ENCODE measurements around the gene MVD. TPM values are rescaled to one million over a fixed set of nuclear protein-coding genes. Genes with fewer than 3 reads are reported as not detected.

MVD gene
- total RNA-seq, 1 donor from 2014 or later: 40.0 TPM

DNA sequence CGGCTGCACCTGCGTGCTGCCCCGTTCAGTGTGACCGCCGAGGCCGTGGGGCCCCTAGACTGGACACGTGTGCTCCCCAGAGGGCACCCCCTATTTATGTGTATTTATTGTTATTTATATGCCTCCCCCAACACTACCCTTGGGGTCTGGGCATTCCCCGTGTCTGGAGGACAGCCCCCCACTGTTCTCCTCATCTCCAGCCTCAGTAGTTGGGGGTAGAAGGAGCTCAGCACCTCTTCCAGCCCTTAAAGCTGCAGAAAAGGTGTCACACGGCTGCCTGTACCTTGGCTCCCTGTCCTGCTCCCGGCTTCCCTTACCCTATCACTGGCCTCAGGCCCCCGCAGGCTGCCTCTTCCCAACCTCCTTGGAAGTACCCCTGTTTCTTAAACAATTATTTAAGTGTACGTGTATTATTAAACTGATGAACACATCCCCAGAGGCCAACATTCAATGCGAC lies 22.8 kb downstream of the MVD start:
- H3K27me3 Mint-ChIP-seq (ENCODE audit: low read depth): peaks cover 7% of the 10 kb centered on the region

DNA sequence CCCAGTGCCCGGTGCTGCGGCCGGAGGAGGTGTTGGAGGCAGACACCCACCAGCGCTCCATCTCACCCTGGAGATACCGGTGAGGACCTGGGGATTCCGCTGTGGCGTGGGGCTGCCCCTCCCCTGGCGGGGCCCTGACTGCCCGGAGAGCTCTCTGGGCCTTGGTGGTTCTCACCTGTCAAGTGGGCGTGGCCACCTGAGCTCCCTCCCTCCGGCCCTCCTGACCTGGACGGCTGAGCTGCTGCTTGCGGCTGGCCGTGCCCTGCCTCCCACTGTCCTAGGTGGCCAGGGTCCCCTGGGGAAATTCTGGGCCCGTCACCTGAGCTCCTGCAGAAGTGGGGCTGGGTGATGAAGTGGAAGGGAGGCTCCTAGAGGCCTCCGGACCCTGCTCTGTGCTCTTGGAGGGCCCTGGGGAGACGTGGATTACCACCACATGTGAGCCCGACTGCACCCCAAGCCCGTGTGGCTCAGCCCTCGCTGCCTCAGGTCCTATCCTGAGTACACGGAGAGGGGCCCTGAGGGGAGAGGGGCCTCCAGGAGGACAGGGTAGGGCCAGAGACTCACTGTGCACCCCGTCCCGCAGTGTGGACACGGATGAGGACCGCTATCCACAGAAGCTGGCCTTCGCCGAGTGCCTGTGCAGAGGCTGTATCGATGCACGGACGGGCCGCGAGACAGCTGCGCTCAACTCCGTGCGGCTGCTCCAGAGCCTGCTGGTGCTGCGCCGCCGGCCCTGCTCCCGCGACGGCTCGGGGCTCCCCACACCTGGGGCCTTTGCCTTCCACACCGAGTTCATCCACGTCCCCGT lies 23.5 kb downstream of the MVD start:
- no peak overlapping the region for H3K4me3 Mint-ChIP-seq (ENCODE audit: unreplicated experiment)
- H3K27ac Mint-ChIP-seq (ENCODE audit: unreplicated experiment): no peak overlapping the region
- peaks cover 4% of the 10 kb centered on the region for H3K4me1 Mint-ChIP-seq (ENCODE audit: low read depth)
- no peaks in the 10 kb centered on the region for H3K36me3 Mint-ChIP-seq (ENCODE audit: low read depth)
- peaks cover 7% of the 10 kb centered on the region for H3K27me3 Mint-ChIP-seq (ENCODE audit: low read depth)
- TF ChIP-seq, protein P1, sequence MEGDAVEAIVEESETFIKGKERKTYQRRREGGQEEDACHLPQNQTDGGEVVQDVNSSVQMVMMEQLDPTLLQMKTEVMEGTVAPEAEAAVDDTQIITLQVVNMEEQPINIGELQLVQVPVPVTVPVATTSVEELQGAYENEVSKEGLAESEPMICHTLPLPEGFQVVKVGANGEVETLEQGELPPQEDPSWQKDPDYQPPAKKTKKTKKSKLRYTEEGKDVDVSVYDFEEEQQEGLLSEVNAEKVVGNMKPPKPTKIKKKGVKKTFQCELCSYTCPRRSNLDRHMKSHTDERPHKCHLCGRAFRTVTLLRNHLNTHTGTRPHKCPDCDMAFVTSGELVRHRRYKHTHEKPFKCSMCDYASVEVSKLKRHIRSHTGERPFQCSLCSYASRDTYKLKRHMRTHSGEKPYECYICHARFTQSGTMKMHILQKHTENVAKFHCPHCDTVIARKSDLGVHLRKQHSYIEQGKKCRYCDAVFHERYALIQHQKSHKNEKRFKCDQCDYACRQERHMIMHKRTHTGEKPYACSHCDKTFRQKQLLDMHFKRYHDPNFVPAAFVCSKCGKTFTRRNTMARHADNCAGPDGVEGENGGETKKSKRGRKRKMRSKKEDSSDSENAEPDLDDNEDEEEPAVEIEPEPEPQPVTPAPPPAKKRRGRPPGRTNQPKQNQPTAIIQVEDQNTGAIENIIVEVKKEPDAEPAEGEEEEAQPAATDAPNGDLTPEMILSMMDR (IDR thresholded peaks at IDR 0.05): no peak
- DNase-seq (ENCODE audit: low spot score): no peak
- no peaks in the 10 kb centered on the region for H3K9me3 Mint-ChIP-seq (ENCODE audit: low read depth)

More for the DNA sequence above, 22.8 kb downstream of the MVD start:
- Mint-ChIP-seq H3K36me3 (ENCODE audit: low read depth) (no peaks in the 10 kb centered on the region), H3K4me1 (ENCODE audit: low read depth) (peaks cover 4% of the 10 kb centered on the region), H3K27ac (ENCODE audit: unreplicated experiment) (no peak overlapping the region), H3K4me3 (ENCODE audit: unreplicated experiment) (no peak overlapping the region), H3K9me3 (ENCODE audit: low read depth) (no peaks in the 10 kb centered on the region)
- DNase-seq (ENCODE audit: low spot score): no peak
- TF ChIP-seq, protein P1 (IDR thresholded peaks at IDR 0.05): no peak

DNA sequence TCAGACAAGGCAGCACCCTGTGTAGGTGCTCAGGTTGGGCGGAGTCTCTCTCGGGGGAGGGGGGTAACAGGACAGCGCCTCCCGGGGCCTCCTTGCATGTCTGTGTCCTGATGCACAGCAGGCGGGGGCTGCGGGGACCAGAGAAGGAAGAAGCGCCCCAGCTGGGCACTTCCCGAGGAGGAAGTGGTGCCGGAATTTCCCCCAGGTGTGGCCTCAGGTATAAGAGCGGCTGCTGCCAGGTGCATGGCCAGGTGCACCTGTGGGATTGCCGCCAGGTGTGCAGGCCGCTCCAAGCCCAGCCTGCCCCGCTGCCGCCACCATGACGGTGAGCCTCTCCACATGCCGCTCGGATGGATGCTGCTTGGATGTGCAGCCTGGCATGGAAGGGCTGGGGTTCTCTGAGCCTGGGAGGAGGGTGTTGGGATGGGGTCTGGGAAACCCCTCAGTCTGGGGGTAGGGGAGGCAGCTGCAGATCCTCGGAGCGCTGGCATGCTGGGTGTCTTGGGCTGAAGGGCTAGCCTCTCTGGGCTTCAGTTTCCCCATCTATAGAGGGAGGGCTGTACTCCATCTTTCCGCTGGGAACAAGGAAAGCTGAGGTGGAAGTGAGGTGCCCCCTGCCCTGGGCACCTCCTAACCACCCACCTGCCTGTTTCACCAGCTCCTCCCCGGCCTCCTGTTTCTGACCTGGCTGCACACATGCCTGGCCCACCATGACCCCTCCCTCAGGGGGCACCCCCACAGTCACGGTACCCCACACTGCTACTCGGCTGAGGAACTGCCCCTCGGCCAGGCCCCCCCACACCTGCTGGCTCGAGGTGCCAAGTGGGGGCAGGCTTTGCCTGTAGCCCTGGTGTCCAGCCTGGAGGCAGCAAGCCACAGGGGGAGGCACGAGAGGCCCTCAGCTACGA lies 24.3 kb downstream of the MVD start, which contains the start of gene IL17C:
Gene IL17C (plus strand): TSS at position 250 of the 908 bp plus-strand sequence. CDS start 70 bp downstream, at position 320.
- Mint-ChIP-seq H3K27ac (ENCODE audit: unreplicated experiment) (no peak within 1 kb of the TSS), H3K4me1 (ENCODE audit: low read depth) (peaks cover 4% of the 10 kb centered on the region), H3K4me3 (ENCODE audit: unreplicated experiment) (no peak within 1 kb of the TSS), H3K9me3 (ENCODE audit: low read depth) (no peaks in the 10 kb centered on the region), H3K36me3 (ENCODE audit: low read depth) (no peaks in the 10 kb centered on the region), H3K27me3 (ENCODE audit: low read depth) (peaks cover 7% of the 10 kb centered on the region)
- TF ChIP-seq, protein P1 (IDR thresholded peaks at IDR 0.05): no peak
- no peak for DNase-seq (ENCODE audit: low spot score)

DNA sequence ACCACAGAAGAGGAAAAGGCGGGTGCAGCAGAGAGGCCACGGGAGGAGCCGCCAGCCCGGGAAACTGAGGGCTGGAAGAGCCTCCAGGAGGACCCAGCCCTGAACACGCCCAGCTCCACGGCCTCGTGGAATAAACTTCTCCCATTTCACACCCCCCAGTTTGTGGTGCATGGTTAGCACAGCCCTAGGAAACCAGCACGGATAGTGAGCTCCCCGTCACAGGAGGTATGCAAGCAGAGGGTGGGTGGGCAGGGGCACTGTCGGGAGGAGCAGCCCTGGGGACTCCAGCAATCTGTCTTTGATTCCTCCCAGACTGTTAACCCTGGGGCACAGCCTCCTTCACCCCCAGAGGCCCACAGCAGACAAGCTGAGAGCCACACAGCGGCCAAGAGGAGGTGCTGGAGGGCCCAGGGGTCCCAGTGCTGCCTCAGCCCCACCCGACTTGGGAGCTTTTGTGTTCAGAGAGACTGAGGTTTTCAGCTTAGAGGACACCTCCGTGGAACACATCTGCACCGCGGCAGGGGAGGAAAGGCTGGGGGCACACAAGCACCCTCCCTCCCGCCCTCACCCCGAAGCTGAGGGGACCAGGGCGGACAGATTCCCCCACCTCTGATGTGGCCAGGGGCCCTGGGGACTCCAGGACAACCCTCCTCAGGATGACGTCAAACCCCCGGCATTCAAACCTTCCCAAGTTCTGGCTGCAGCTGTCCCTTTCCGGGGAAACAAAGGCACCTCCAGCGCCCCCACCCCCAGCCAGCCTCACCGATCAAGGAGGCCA lies 26.2 kb downstream of the MVD start:
- Mint-ChIP-seq H3K27me3 (ENCODE audit: low read depth) (peaks cover 7% of the 10 kb centered on the region), H3K36me3 (ENCODE audit: low read depth) (peaks cover 3% of the 10 kb centered on the region), H3K27ac (ENCODE audit: unreplicated experiment) (no peak overlapping the region), H3K9me3 (ENCODE audit: low read depth) (no peaks in the 10 kb centered on the region), H3K4me1 (ENCODE audit: low read depth) (peaks cover 4% of the 10 kb centered on the region), H3K4me3 (ENCODE audit: unreplicated experiment) (no peak overlapping the region)
- TF ChIP-seq, protein P1 (IDR thresholded peaks at IDR 0.05): no peak
- DNase-seq (ENCODE audit: low spot score): no peak

Measured in chondrocyte (in vitro differentiated cells).